HEK293 (cell line): ENCODE results near the gene TMEM88.

Source experiments
- CTCF ChIA-PET: fragments of 350-600 bp; formaldehyde crosslinking; extraction: SDS; loops from one replicate; lab custom pipeline; 2021; ENCODE audit warnings: antibody characterized with exemption; lab: Yijun Ruan, JAX
- POLR2A ChIA-PET: fragments of 300-600 bp; formaldehyde crosslinking; extraction: SDS; loops from one replicate; lab custom pipeline; 2020; ENCODE audit warnings: antibody characterized with exemption, inconsistent platforms; lab: Yijun Ruan, JAX
- H3K27ac ChIP-seq: fragments of 200-500 bp; sonication (Bioruptor generic); 2 replicates; pipeline ENCODE4 v1.5.1; 2014; ENCODE audit warnings: low read depth, low read length, control low read depth, inconsistent platforms; ENCODE audit errors: extremely low read depth
- H3K36me3 ChIP-seq, 2 experiments: fragments of 200-500 bp in 1 of 2; sonication (Bioruptor generic) in 1 of 2; 1 replicate in 1 of 2; 2 replicates in 1 of 2; pipeline ENCODE4 v1.5.1; 2014 to 2017; ENCODE audit warnings: inconsistent platforms in 2 of 2, low read length in 2 of 2; ENCODE audit not compliant: control insufficient read depth in 2 of 2, insufficient read depth in 1 of 2
- H3K4me1 ChIP-seq: fragments of 200-500 bp; sonication (Bioruptor generic); 2 replicates; pipeline ENCODE4 v1.5.1; 2014; ENCODE audit warnings: mild to moderate bottlenecking, low read length, inconsistent platforms; ENCODE audit not compliant: control insufficient read depth, insufficient read depth
- H3K4me3 ChIP-seq: 2 replicates; pipeline ENCODE4 v1.5.1; 2011; ENCODE audit warnings: low read depth, mild to moderate bottlenecking, control low read depth, low read length, moderate library complexity
- H3K9me3 ChIP-seq: fragments of 200-500 bp; sonication (Bioruptor generic); 2 replicates; pipeline ENCODE4 v1.5.1; 2014; ENCODE audit warnings: low read depth, low read length, inconsistent platforms; ENCODE audit not compliant: control insufficient read depth, insufficient read depth
- GLI4 ChIP-seq: fragments of 450-650 bp; formaldehyde crosslinking; IDR thresholded peaks from 2 replicates; pipeline ENCODE4 v1.5.1; 2016; ENCODE audit warnings: missing biosample characterization, missing genetic modification characterization
- GLIS1 ChIP-seq: fragments of 450-650 bp; formaldehyde crosslinking; IDR thresholded peaks from 2 replicates; pipeline ENCODE4 v1.5.1; 2016; ENCODE audit warnings: missing biosample characterization, missing genetic modification characterization
- HOXC10 ChIP-seq: sonication (generic); formaldehyde crosslinking; IDR thresholded peaks from 2 replicates; pipeline ENCODE4 v1.8.1; 2023; ENCODE audit warnings: mild to moderate bottlenecking, missing genetic modification reagents
- KLF9 ChIP-seq: fragments of 450-650 bp; formaldehyde crosslinking; IDR thresholded peaks from 2 replicates; pipeline ENCODE4 v1.5.1; 2016; ENCODE audit warnings: missing biosample characterization, missing genetic modification characterization, low read depth
- MYNN ChIP-seq: fragments of 450-650 bp; formaldehyde crosslinking; IDR thresholded peaks from 2 replicates; pipeline ENCODE4 v1.5.1; 2016; ENCODE audit warnings: missing biosample characterization, missing genetic modification characterization, borderline replicate concordance
- SCRT2 ChIP-seq: fragments of 450-650 bp; formaldehyde crosslinking; IDR thresholded peaks from 2 replicates; pipeline ENCODE4 v1.5.1; 2016; ENCODE audit warnings: missing biosample characterization, missing genetic modification characterization
- SETDB1 ChIP-seq: IDR thresholded peaks from one replicate; pipeline ENCODE4 v1.6.1; 2017; ENCODE audit warnings: mild to moderate bottlenecking, low read length, moderate library complexity, mixed read lengths; ENCODE audit not compliant: insufficient read length
- SP2 ChIP-seq: fragments of 450-650 bp; formaldehyde crosslinking; IDR thresholded peaks from 2 replicates; pipeline ENCODE4 v1.5.1; 2016; ENCODE audit warnings: missing biosample characterization, missing genetic modification characterization
- TCF7L2 ChIP-seq: IDR thresholded peaks from 2 replicates; pipeline ENCODE4 v1.6.1; 2011; ENCODE audit warnings: low read depth, mild to moderate bottlenecking, inconsistent platforms, low read length, moderate library complexity, borderline replicate concordance
- WT1 ChIP-seq: fragments of 450-650 bp; formaldehyde crosslinking; IDR thresholded peaks from 2 replicates; pipeline ENCODE4 v1.5.1; 2016; ENCODE audit warnings: missing biosample characterization, missing genetic modification characterization
- ZBTB48 ChIP-seq: fragments of 450-650 bp; formaldehyde crosslinking; IDR thresholded peaks from 2 replicates; pipeline ENCODE4 v1.5.1; 2016; ENCODE audit warnings: missing biosample characterization, missing genetic modification characterization
- ZBTB7A ChIP-seq: fragments of 450-650 bp; formaldehyde crosslinking; IDR thresholded peaks from 2 replicates; pipeline ENCODE4 v1.5.1; 2016; ENCODE audit warnings: low read depth, missing biosample characterization, missing genetic modification characterization
- ZNF146 ChIP-seq: fragments of 450-650 bp; formaldehyde crosslinking; IDR thresholded peaks from 2 replicates; pipeline ENCODE4 v1.5.1; 2016; ENCODE audit warnings: missing biosample characterization, missing genetic modification characterization
- ZNF169 ChIP-seq: fragments of 450-650 bp; formaldehyde crosslinking; IDR thresholded peaks from 2 replicates; pipeline ENCODE4 v1.5.1; 2016; ENCODE audit warnings: missing biosample characterization, missing genetic modification characterization
- ZNF175 ChIP-seq: fragments of 450-650 bp; formaldehyde crosslinking; IDR thresholded peaks from 2 replicates; pipeline ENCODE4 v1.5.1; 2016; ENCODE audit warnings: missing biosample characterization, missing genetic modification characterization
- ZNF184 ChIP-seq: fragments of 450-650 bp; IDR thresholded peaks from 2 replicates; pipeline ENCODE4 v1.5.1; 2018; ENCODE audit warnings: missing biosample characterization, mild to moderate bottlenecking, missing genetic modification characterization
- ZNF214 ChIP-seq: fragments of 450-650 bp; formaldehyde crosslinking; IDR thresholded peaks from 2 replicates; pipeline ENCODE4 v1.5.1; 2017; ENCODE audit warnings: missing biosample characterization, mild to moderate bottlenecking, missing genetic modification characterization, borderline replicate concordance
- ZNF266 ChIP-seq: fragments of 450-650 bp; formaldehyde crosslinking; IDR thresholded peaks from 2 replicates; pipeline ENCODE4 v1.5.1; 2016; ENCODE audit warnings: missing biosample characterization, missing genetic modification characterization, low read depth
- ZNF394 ChIP-seq: fragments of 450-650 bp; formaldehyde crosslinking; IDR thresholded peaks from 2 replicates; pipeline ENCODE4 v1.5.1; 2016; ENCODE audit warnings: missing biosample characterization, missing genetic modification characterization, mild to moderate bottlenecking, moderate library complexity, borderline replicate concordance
- ZNF488 ChIP-seq: fragments of 450-650 bp; formaldehyde crosslinking; IDR thresholded peaks from 2 replicates; pipeline ENCODE4 v1.5.1; 2016; ENCODE audit warnings: missing biosample characterization, missing genetic modification characterization
- ZNF510 ChIP-seq: fragments of 450-650 bp; formaldehyde crosslinking; IDR thresholded peaks from 2 replicates; pipeline ENCODE4 v1.5.1; 2018; ENCODE audit warnings: mild to moderate bottlenecking, missing genetic modification characterization, missing biosample characterization; ENCODE audit not compliant: insufficient replicate concordance
- ZNF514 ChIP-seq: fragments of 450-650 bp; formaldehyde crosslinking; IDR thresholded peaks from 2 replicates; pipeline ENCODE4 v1.5.1; 2016; ENCODE audit warnings: missing biosample characterization, missing genetic modification characterization
- ZNF518A ChIP-seq: fragments of 450-650 bp; formaldehyde crosslinking; conservative IDR thresholded peaks from 2 replicates; pipeline ENCODE4 v1.5.1; 2016; ENCODE audit warnings: low read depth, missing biosample characterization, missing genetic modification characterization
- ZNF544 ChIP-seq: fragments of 450-650 bp; formaldehyde crosslinking; IDR thresholded peaks from 2 replicates; pipeline ENCODE4 v1.5.0; 2017; ENCODE audit warnings: missing biosample characterization, missing genetic modification characterization
- ZNF571 ChIP-seq: fragments of 450-650 bp; formaldehyde crosslinking; IDR thresholded peaks from 2 replicates; pipeline ENCODE4 v1.5.0; 2017; ENCODE audit warnings: missing biosample characterization, missing genetic modification characterization
- ZNF585B ChIP-seq: fragments of 450-650 bp; formaldehyde crosslinking; IDR thresholded peaks from 2 replicates; pipeline ENCODE4 v1.5.1; 2016; ENCODE audit warnings: missing biosample characterization, missing genetic modification characterization
- ZNF596 ChIP-seq: fragments of 450-650 bp; IDR thresholded peaks from 2 replicates; pipeline ENCODE4 v1.5.0; 2018; ENCODE audit warnings: missing biosample characterization, mild to moderate bottlenecking, missing genetic modification characterization, moderate library complexity
- ZNF701 ChIP-seq: fragments of 450-650 bp; formaldehyde crosslinking; IDR thresholded peaks from 2 replicates; pipeline ENCODE4 v1.5.1; 2016; ENCODE audit warnings: missing biosample characterization, missing genetic modification characterization
- ZNF704 ChIP-seq: fragments of 450-650 bp; formaldehyde crosslinking; IDR thresholded peaks from 2 replicates; pipeline ENCODE4 v1.5.1; 2016; ENCODE audit warnings: missing biosample characterization, missing genetic modification characterization
- ZSCAN18 ChIP-seq: fragments of 450-650 bp; formaldehyde crosslinking; IDR thresholded peaks from 2 replicates; pipeline ENCODE4 v1.5.1; 2016; ENCODE audit warnings: missing biosample characterization, missing genetic modification characterization

Gene TMEM88

GRCh38 chr17:7836596-7837407, 18.1 kb upstream of the TMEM88 start:
- peak overlapping the region; percentile 100 for H3K27ac ChIP-seq
- peak overlapping the region; percentile 60 for H3K4me3 ChIP-seq
- POLR2A ChIA-PET = interaction anchor here (0.6 to 6.1 kb wide), 9 partner anchors 7 to 557 kb away, joined by 3 to 56 read pairs (median 8); partner anchors contain the start of genes CYB5D1, NAA38, TMEM88 and TP53
- CTCF ChIA-PET = interaction anchor here (0.6 to 2.5 kb wide), 11 partner anchors 12 to 441 kb away, joined by 3 to 16 read pairs (median 4); partner anchors contain the start of gene NAA38
- H3K4me1 ChIP-seq = peaks cover 32% of the 10 kb centered on the region
- peaks cover 0 to 7% of the 10 kb centered on the region in 2 experiments; a peak in 1 of 3 replicates for H3K36me3 ChIP-seq
- no peaks in the 10 kb centered on the region for H3K9me3 ChIP-seq
- TF ChIP-seq SP2 (tag by site-specific recombination) = peak; percentile 87
- peak; percentile 84 for TF ChIP-seq MYNN (tag by site-specific recombination)
- no peak for TF ChIP-seq ZNF571 (tag by site-specific recombination)
- peak; percentile 99 for TF ChIP-seq ZSCAN18
- 0 out of 2 replicates have a peak, but pooled peaks have one; percentile 35 for TF ChIP-seq ZNF701 (tag by site-specific recombination)
- TF ChIP-seq ZNF175 (tag by site-specific recombination) = no peak
- TF ChIP-seq GLIS1 (tag by site-specific recombination) = peak; percentile 98
- TF ChIP-seq HOXC10 (CRISPR knock-in tag) = no peak
- no peak for TF ChIP-seq ZNF704
- TF ChIP-seq ZNF169 (tag by site-specific recombination) = 0 out of 2 replicates have a peak, but pooled peaks have one; percentile 43
- TF ChIP-seq WT1 (tag by site-specific recombination) = peak; percentile 94
- TF ChIP-seq ZNF184 (tag by site-specific recombination) = peak; percentile 90
- peak; percentile 85 for TF ChIP-seq ZNF394 (tag by site-specific recombination)
- TF ChIP-seq ZNF514 = no peak
- TF ChIP-seq SCRT2 (tag by site-specific recombination) = peak; percentile 96
- TF ChIP-seq ZBTB48 (tag by site-specific recombination) = peak; percentile 99
- TF ChIP-seq ZNF510 (tag by site-specific recombination) = no peak
- peak; percentile 79; the same call in 1 of the 2 replicates for TF ChIP-seq GLI4
- no peak for TF ChIP-seq SETDB1
- peak; percentile 52 for TF ChIP-seq ZNF518A (tag by site-specific recombination)
- peak; percentile 87; the same call in 1 of the 2 replicates for TF ChIP-seq ZBTB7A (tag by site-specific recombination)
- TF ChIP-seq ZNF146 = peak; percentile 76
- peak; percentile 72 for TF ChIP-seq ZNF596 (tag by site-specific recombination)
- no peak for TF ChIP-seq ZNF488 (tag by site-specific recombination)
- TF ChIP-seq ZNF266 (tag by site-specific recombination) = no peak
- no peak for TF ChIP-seq ZNF544 (tag by site-specific recombination)
- no peak for TF ChIP-seq ZNF585B (tag by site-specific recombination)
- peak; percentile 99 for TF ChIP-seq KLF9
- TF ChIP-seq TCF7L2 = no peak
- no peak for TF ChIP-seq ZNF214 (tag by site-specific recombination)
